Cardiac fibroblast (primary cell): ENCODE measurements around the gene ERCC6L.
"Not testable (repeated sequence)": the region's sequence is repeated elsewhere in the genome, so short reads cannot be mapped to it uniquely, and the experiment has no call there.

Experiments
- DNase-seq, 2 donors: peaks; one replicate each; pipeline versions ENCODE4 v3.0.0 to v3.0.0-alpha.2; 2010; ENCODE audit warnings: low read depth in 2 of 2
- H3K4me3 ChIP-seq, 2 donors: replicated peaks in 1 of 2; 1 replicate in 1 of 2; 2 replicates in 1 of 2; pipeline ENCODE4 v1.5.1; 2011; ENCODE audit warnings: low read depth in 2 of 2, low read length in 2 of 2, mild to moderate bottlenecking in 2 of 2, moderate library complexity in 1 of 2
- CTCF ChIP-seq: IDR thresholded peaks from one replicate; pipeline ENCODE4 v1.5.1; 2011; ENCODE audit warnings: low read depth, mild to moderate bottlenecking, low read length, inconsistent platforms

The ERCC6L gene

GRCh38 chrX:72230290-72230689 lies 8.5 kb downstream of the ERCC6L start:
- no peak for DNase-seq
- no peak overlapping the region for H3K4me3 ChIP-seq
- TF ChIP-seq CTCF, result no peak

- H3K4me3 ChIP-seq, result not testable (repeated sequence)
Observed at GRCh38 chrX:72220375-72220774, 18.5 kb downstream of the ERCC6L start.

GRCh38 chrX:72216973-72217372 lies 21.9 kb downstream of the ERCC6L start:
- H3K4me3 ChIP-seq, result no peak overlapping the region
- no peak for DNase-seq
- TF ChIP-seq CTCF, result no peak

More at GRCh38 chrX:72220375-72220774, 18.5 kb downstream of the ERCC6L start:
- DNase-seq, result not testable (repeated sequence)

- TF ChIP-seq CTCF, result no peak
- DNase-seq, result peak; percentile 2 to 9
- H3K4me3 ChIP-seq, result no peak overlapping the region
Observed at GRCh38 chrX:72208126-72208800, 30.6 kb downstream of the ERCC6L start.

- no peak for DNase-seq
- TF ChIP-seq CTCF, result no peak
- H3K4me3 ChIP-seq, result no peak overlapping the region
Observed at GRCh38 chrX:72207366-72207765, 31.5 kb downstream of the ERCC6L start.

- no peak for TF ChIP-seq CTCF
- no peak for DNase-seq
- H3K4me3 ChIP-seq, result no peak overlapping the region
Observed at GRCh38 chrX:72205706-72206105, 33.1 kb downstream of the ERCC6L start.

- H3K4me3 ChIP-seq, result no peak overlapping the region
- DNase-seq, result no peak
- no peak for TF ChIP-seq CTCF
Observed at GRCh38 chrX:72203421-72203820, 35.4 kb downstream of the ERCC6L start.
